HG03039 (cell line): Measurements from ENCODE around the gene PRSS48.
"Not testable (repeated sequence)": the region's sequence is repeated elsewhere in the genome, so short reads cannot be mapped to it uniquely, and the experiment has no call there.

Source experiments
- ATAC-seq: cut with Tn5 transposase; IDR thresholded peaks from one replicate; pipeline ENCODE4 v1.9.1; 2021; ENCODE audit warnings: mild to moderate bottlenecking, moderate library complexity; ENCODE audit not compliant: unreplicated experiment

Gene PRSS48

GRCh38 chr4:151260526-151260925 is 16.4 kb upstream of the PRSS48 start:
- ATAC-seq: no peak

GRCh38 chr4:151263455-151263854 is 13.5 kb upstream of the PRSS48 start:
- ATAC-seq: no peak

- ATAC-seq: no peak
Measured at GRCh38 chr4:151266497-151266896, 10.5 kb upstream of the PRSS48 start.

GRCh38 chr4:151267104-151267503 is 9.9 kb upstream of the PRSS48 start:
- no peak for ATAC-seq

- ATAC-seq: no peak
Measured at GRCh38 chr4:151267822-151268535, 9.0 kb upstream of the PRSS48 start.

GRCh38 chr4:151268905-151269304 is 8.1 kb upstream of the PRSS48 start:
- ATAC-seq: not testable (repeated sequence)

GRCh38 chr4:151284534-151285245 is 7.7 kb downstream of the PRSS48 start:
- ATAC-seq: no peak

GRCh38 chr4:151287409-151287808 is 10.4 kb downstream of the PRSS48 start:
- ATAC-seq: no peak

- ATAC-seq: no peak
Measured at GRCh38 chr4:151291485-151291884, 14.5 kb downstream of the PRSS48 start.

GRCh38 chr4:151292038-151292437 is 15.1 kb downstream of the PRSS48 start:
- ATAC-seq: no peak

GRCh38 chr4:151294833-151295496 is 18.0 kb downstream of the PRSS48 start:
- ATAC-seq: no peak

- no peak for ATAC-seq
Measured at GRCh38 chr4:151296227-151296626, 19.3 kb downstream of the PRSS48 start.

- no peak for ATAC-seq
Measured at GRCh38 chr4:151297170-151297569, 20.2 kb downstream of the PRSS48 start.

- no peak for ATAC-seq
Measured at GRCh38 chr4:151302432-151302831, 25.5 kb downstream of the PRSS48 start.

GRCh38 chr4:151304226-151304625 is 27.3 kb downstream of the PRSS48 start:
- ATAC-seq: no peak

GRCh38 chr4:151304755-151305154 is 27.8 kb downstream of the PRSS48 start:
- peak; percentile 77 for ATAC-seq

GRCh38 chr4:151310124-151310728 is 33.3 kb downstream of the PRSS48 start:
- ATAC-seq: no peak

- no peak for ATAC-seq
Measured at GRCh38 chr4:151313306-151314009, 36.5 kb downstream of the PRSS48 start.

- ATAC-seq: no peak
Measured at GRCh38 chr4:151314010-151314355, 37.0 kb downstream of the PRSS48 start.

- ATAC-seq: no peak
Measured at GRCh38 chr4:151314479-151314878, 37.5 kb downstream of the PRSS48 start.
